KBM-7 (cell line): ENCODE measurements around the gene LRIG1.
"Not testable (repeated sequence)": the region's sequence is repeated elsewhere in the genome, so short reads cannot be mapped to it uniquely, and the experiment has no call there.

Experiments used
- DNase-seq: peaks from one replicate; pipeline ENCODE4 v3.0.0-alpha.2; 2015
- in situ Hi-C: fragments of 300-500 bp; cut with MboI; formaldehyde crosslinking; loops from 2 replicates; pipeline ENCODE4 v1.14.3; 2020; ENCODE audit warnings: low sequenced_read_pairs, low pct_unique_long_range_greater_than_20kb, mixed read lengths

Gene LRIG1

DNA sequence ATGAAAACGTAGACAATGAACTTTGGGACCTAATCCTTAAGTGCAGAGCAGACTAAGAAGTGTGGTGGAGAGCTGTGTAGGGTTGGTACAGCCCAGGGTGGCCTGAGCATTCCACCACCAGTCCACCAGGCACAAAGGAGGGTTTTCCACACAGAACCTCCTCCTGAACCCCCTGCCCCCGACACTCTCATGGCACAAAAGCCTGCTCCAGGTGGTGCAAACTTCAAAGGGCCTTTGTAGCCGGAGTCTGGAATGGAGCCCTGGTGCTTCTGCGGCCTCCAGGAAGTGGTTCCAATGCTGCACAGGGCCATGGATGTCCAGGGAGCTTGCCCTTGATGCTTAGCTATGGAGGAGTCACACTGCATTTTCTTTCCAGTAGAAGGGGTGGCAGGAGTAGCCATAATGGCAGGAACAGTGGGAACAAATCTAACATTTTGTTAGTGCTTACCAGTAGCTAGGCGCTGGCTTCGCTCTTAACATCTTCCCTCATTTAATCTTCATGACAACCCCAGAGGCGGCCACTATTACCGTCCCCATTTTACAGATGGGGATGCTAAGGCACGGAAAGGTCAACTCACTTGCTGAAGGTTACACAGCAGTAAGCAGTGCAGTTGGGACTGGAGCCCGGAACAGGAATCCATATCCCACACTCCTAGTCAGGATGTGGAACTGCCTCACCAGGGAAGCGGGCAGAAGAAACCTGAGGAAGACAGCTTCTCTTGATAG, 68.6 kb downstream of the LRIG1 start:
- in situ Hi-C loops: no loop called here

DNA sequence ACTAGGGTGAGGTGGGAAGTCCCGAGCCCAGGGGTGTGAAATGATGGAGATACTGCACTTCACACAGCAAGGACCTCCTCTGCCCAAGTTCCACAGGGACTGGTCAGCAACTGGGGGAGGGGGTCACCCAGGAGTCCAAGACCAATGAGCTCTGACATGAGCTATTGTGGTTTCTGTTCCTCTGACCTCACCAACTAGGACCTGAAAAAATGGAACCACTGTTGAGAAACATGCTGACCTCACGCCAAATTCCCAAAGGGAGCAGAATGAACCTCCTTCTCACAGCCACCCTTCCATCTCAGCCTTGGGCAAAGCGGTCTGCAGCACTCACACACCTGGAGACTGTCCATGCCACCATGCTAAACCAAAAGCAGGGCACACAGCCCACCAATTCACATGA, 69.3 kb downstream of the LRIG1 start:
- no peak for DNase-seq
- in situ Hi-C loops: no loop called here

More for the DNA sequence above, 68.6 kb downstream of the LRIG1 start:
- DNase-seq: no peak

DNA sequence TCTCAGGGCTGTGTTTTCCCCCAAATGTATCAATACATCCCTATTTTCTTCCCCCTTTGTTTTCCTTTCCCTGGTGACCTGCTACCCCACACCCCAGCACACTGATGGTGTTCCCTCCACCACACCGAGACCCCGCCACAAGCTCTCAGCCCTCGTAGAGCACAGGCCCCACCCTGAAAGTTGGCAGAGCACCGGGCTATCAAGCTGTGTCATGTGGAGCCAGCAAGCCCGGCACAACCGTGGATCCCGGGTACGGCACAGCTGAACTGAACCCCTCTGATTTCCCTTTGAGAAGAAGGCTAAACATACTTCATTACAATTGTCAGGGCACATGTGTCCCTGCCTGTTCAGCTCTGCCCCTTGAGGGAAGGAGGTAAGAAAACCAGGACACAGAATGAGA, 69.9 kb downstream of the LRIG1 start:
- in situ Hi-C loops: no loop called here
- DNase-seq: no peak

DNA sequence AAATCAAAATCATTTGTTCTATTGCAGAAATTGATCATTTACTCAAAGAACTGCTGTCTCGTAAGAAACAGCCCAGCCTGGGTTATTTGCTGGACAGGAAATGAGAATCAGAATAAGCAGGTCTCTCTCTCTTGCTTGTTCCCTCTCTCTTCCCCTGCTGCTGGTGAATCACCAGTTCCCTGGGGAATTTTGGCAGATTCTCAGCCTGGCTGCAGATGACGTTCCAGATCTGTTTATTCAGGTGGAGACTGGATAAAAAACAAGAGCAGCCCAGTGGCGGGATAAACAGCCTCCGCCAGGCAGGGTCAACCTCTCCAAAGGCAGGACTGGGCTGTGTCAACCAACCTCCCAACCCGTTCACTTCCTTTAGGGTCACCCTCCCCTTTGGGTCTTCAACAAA, 72.1 kb downstream of the LRIG1 start:
- no peak for DNase-seq
- in situ Hi-C loops: no loop called here

DNA sequence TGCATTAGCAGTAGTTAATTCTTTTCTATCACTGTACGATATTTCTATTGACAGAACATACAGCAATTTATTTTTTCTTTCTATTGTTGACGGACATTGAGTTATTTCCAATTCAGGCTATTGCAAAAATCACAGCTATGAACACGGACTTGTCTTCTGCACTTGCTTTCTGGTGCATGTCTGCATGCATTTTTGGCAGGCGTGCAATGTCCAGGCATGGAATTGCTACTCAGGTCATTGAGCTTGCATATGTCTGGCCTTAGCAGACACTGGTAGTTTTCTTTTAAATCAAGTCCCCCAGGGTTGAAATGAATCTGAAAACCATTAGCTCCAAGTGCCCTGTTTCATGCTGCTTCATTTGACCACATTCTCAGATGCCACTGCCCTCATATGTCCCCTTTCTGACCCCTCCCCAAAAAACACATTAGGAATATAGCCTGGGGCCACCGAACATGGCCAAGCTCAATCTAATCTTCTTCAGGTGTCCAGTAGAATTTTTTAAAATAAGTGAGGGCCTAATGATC, 72.8 kb downstream of the LRIG1 start:
- in situ Hi-C loops: no loop called here

DNA sequence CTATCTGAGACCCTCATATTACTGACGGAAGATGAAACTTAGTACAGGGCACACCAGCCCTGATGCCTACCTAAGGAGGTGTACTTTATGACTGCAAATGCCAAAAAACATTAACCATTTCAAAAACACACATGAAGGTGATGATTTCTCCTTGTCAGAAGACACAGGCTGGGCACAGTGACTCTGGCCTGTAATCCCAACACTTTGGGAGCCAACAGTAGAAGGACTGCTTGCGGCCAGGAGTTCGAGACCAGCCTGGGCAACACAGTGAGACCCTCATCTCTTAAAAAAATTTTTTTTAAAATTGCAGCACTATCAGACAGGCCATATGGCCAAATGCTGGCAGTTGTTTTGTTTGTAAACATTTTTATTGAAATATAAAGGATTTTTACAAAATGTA, 73.5 kb downstream of the LRIG1 start:
- in situ Hi-C loops: no loop called here
- no peak for DNase-seq

More for the DNA sequence above, 72.8 kb downstream of the LRIG1 start:
- no peak for DNase-seq

DNA sequence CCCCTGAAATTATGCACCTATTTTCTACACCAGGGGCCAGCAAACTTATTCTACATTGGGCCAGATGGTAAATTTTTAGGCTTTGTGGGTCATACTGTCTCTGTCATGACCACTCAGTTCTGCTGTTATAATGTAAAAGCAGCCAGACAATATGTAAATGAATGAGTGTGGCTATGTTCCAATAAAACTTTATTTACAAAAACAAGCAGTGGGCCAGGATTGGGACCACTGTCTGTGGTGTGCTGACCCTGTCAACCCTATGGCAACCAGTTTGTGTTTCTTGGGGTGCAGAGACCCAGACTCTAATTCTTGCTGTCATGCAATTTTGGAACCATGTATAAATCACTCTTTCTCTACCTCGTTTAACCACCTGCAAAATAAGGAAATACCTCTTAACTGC, 74.7 kb downstream of the LRIG1 start:
- no peak for DNase-seq
- in situ Hi-C loops: no loop called here

DNA sequence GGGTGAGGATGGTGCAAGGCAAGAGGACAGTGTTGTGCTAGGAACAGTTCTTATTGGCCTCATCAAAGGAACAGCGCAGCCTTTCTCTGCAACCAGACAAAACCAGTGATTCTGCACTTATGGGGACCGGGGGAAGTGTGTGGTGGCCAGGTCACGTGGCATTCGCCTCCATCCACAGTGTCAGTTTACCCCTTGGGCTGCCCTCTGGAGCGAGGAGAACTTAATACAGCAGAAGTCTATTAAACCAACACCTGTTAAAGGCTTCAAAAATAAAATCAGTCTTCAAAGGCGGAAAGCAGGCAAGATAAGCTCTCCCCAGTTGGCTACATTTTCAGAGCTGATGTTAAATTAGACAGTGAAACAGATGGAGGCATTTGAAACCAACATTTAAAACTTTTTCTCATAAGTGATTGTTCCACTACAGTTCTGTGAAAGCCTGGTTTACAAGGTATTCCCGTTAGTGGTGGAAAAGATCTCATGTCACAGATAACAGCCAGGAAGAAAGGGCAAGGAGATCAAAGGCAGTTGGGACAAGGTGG, 75.2 kb downstream of the LRIG1 start:
- in situ Hi-C loops: no loop called here
- DNase-seq: no peak

DNA sequence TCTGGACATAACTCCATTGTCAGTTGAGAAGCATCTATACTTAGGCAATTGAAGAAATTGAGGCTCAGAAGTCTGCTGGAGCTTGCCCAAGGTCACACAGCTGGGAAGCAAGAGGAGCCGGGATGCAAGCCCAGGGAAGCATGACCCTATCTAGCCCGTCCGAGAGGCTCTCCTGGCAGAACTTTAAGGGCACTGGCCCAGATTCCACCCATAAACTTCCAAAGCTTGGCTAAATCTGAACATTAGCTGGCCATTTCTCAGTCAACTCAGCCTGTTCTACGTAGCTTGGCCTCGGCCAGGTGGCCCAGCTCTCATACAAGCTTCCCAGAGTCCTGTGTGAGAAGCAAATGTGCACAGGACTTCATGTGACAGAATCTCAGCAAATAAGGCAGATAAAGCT, 75.8 kb downstream of the LRIG1 start:
- in situ Hi-C loops: no loop called here
- DNase-seq: no peak

DNA sequence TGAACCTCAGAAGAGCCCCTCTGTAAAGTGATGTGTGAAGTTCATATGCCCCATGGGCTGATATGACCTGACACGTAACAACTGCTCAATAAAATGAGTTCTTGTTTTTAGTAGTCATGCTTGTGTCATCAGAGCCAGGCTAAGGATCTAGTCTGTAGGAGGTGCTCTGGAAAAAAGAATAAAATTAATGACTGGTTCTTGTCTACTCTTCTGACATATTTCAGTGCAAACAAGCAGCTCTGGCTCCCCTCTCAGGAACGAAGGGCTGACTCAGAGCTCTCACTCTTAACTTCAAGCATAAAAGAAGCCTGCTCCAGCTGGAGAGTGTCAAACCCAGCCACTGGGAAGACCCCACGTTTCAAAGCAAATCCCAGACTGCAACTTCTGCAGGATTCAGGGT, 77.0 kb downstream of the LRIG1 start:
- no peak for DNase-seq
- in situ Hi-C loops: loop anchor here (25.0 kb wide), 1 partner anchor 89 kb away; the partner anchor contains the start of gene LRIG1

DNA sequence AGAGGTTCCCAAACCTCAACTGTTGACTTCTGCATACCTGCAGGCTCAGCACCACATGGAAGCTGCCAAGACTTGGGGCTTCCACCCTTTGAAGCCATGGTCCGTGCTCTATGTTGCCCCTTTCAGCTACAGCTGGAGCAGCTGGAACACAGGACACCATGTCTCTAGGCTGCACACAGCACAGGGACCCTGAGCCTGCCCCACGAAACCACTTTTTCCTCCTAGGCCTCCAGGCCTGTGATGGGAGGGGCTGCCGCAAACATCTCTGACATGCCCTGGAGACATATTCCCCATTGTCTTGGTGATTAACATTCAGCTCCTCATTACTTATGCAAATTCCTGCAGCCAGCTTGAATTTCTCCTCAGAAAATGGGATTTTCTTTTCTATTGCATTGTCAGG, 78.9 kb downstream of the LRIG1 start:
- in situ Hi-C loops: loop anchor here (25.0 kb wide), 1 partner anchor 90 kb away; the partner anchor contains the start of gene LRIG1
- not testable (repeated sequence) for DNase-seq

DNA sequence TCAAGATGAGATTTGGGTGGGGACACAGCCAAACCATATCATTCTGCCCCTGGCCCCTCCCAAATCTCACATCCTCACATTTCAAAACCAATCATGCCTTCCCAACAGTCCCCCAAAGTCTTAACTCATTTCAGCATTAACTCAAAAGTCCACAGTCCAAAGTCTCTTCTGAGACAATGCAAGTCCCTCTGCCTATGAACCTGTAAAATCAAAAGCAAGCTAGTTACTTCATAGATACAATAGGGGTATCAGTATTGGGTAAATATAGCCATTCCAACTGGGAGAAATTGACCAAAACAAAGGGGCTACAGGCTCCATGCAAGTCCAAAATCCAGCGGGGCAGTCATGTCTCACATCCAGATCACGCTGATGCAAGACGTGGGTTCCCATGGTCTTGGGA, 79.7 kb downstream of the LRIG1 start:
- not testable (repeated sequence) for DNase-seq
- in situ Hi-C loops: loop anchor here (25.0 kb wide), 1 partner anchor 91 kb away; the partner anchor contains the start of gene LRIG1

DNA sequence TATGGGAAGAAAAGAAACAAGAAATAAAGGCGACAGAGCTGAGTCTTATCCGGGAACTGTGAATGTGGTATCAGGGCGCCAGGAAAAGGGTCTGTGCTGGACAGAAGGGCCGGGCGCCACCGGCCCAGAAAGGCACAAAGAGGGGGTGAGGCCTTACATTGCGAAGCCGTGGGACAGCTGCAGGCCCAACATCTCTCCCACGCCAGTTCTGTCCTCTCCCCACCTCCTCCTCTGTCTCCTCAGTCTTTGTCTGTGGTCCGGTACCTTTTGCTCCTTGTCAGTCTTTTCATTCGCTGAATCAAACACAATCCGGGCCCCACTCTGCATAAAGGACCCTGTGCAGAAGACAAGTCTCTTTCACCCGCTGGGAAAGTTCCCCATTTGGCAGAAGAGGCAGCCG, 81.8 kb downstream of the LRIG1 start:
- in situ Hi-C loops: loop anchor here (25.0 kb wide), 1 partner anchor 93 kb away; the partner anchor contains the start of gene LRIG1
- DNase-seq: no peak

DNA sequence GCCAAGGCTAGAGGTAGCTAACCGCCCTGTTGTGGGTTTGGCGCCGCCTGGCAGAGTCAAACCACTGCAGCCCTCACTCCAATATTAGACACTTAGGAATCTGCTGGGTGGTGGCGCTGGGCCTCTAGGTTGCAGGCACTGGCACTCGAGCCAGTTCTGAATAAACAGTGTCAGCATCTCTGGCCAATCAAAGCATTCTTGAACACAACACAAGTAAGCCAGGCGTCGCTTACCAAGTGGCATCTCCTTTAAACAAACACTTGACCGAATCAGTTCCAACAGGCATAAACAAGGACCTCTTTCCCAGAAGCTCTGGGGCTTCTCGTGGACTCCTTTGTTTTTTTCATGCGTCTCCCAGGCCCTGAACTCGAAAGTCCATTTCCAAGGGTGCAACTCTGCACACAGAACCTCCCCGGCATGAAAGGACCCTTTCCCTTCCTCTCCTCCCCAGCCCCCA, 82.3 kb downstream of the LRIG1 start:
- DNase-seq: no peak
- in situ Hi-C loops: loop anchor here (25.0 kb wide), 1 partner anchor 94 kb away; the partner anchor contains the start of gene LRIG1

DNA sequence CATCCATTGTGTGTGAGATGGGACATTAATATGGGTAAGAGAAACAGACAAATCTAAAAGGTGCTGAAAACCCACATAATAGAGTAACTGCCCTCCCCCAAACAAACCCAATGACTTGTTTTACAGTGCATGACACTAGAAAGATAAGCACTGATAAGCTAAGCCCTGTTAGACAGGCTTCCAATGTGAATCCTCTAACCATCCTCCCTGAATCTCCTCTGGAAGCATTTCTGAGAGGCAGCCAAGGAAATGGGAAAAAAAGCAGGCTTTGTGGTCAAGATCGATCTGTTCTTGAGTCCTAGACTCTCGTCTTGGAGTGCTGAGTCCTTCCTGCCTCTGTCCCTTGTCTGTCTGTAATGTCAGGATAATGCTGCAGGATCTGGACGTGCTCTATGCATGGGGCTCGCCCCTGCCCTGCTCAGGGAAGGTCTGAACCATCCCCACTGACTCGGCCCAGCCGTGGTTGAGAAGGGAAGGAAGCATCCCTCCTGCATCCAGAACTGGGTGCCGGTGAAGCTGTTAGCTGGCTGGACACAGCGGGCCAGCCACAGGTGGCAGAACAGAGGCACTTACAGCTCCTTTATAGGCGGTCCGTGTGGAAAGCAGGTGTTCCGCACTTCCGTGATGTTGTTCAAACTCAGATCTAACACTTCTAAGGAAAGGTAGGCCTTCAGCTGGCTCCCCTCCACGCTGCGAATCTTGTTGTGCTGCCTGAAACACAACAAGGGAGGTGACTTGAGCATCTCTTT, 84.1 kb downstream of the LRIG1 start:
- DNase-seq: no peak
- in situ Hi-C loops: loop anchor here (25.0 kb wide), 1 partner anchor 96 kb away; the partner anchor contains the start of gene LRIG1

DNA sequence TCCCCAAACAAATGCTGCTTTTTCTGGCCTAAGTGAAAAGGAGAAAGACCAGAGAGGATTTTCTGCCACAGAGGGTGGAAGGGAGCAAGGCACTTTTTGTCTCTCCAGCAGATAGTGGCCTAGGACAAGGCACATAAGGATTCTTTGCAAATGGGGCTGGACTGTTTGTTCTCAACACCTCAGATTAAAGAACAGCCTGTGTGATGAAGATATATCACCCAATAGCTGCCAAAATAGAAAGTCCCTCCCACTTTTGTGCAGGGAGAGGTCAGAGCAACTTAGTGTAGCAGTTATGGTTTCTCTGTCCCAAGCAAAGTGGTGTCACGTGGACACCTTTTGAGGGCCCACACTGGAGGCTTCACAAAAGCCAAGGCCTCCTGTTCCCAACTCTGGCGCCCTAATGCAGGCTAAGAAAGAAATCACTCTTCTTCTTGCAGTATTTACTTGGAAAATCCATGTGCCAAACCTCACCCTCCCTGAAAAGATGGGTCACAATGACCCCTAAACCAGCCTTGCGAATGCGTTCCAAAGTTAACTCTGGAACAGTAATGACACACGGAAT, 84.9 kb downstream of the LRIG1 start:
- in situ Hi-C loops: loop anchor here (25.0 kb wide), 1 partner anchor 96 kb away; the partner anchor contains the start of gene LRIG1
- no peak for DNase-seq

DNA sequence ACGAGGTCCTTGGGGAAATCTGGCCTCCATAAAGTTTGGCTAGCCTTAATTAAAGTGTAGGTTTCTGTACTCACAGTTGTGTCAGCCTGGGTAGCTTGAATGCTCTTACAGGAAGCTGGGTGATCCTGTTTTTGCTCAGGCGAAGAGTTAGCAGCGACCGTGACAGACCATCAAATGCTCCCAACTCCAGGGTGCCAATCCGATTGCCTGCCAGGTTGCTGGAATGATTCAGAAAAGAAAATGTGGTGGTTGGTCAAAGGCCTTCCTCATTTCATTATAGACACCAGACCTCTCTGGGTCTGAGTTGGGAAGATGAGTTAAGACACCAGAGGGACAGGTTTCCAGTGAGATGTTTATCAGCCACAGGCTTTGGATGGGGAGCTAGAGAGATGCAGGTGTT, 86.0 kb downstream of the LRIG1 start:
- in situ Hi-C loops: loop anchor here (25.0 kb wide), 1 partner anchor 97 kb away; the partner anchor contains the start of gene LRIG1
- DNase-seq: no peak

DNA sequence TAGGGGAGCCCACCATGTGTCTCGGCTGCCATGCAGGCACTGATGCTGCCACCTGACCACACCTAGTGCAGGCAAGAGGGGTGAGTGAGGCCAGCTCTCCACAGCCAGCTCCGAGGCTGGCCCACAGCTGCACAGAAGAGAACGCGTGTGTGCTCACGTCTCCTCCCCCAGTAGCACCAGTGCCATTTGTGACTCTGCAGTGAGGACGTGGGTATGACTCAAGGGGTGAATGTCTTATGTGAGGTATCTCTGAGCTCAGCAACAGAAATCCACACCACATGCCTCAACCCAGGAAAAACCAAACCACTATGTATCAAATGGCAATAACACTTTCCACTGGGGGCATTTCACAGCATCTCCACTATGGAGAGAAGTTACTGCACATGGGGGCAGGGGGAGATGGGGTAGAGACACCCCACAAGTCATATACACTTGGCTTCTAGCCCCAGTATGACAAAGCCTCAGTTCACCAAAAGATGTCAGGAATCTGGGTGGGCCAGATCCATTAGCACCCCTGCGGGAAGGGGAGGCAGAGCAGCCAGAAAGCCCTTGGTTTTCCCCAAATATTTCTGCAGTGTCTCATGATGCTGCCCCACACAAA, 87.6 kb downstream of the LRIG1 start:
- in situ Hi-C loops: loop anchor here (25.0 kb wide), 1 partner anchor 99 kb away; the partner anchor contains the start of gene LRIG1
- no peak for DNase-seq
